Measurements from ENCODE around the gene HSPA5.
A peak's percentile ranks its signal among the peaks of the same experiment; 100 is the strongest.

HSPA5 gene

GRCh38 chr9:125189361-125190289 lies 51.5 kb downstream of the HSPA5 start, which contains the start of gene PPP6C:
PPP6C (minus strand) TSS chr9:125189803; CDS start chr9:125189718, 85 bp downstream.
- ChIA-PET POLR2A (interaction anchor here (0.5 to 3.7 kb wide), 6 partner anchors 11 to 328 kb away, joined by 3 to 22 read pairs (median 4); partner anchors contain the start of genes ARPC5L, HSPA5, RABEPK and RPL35), CTCF (interaction anchor here (0.6 kb wide), 2 partner anchors 10 to 65 kb away, joined by 3 read pairs; no protein-coding TSS in a partner anchor)
- H3K27ac ChIP-seq (ENCODE audit: extremely low read depth, low read depth, low read length) = peak within 1 kb of the TSS; percentile 70
- no peaks in the 10 kb centered on the region for H3K9me3 ChIP-seq (ENCODE audit: control insufficient read depth, insufficient read depth, low read depth, low read length)
- H3K4me3 ChIP-seq (ENCODE audit: low read depth, low read length) = peak within 1 kb of the TSS; percentile 98
- peaks cover 0 to 2% of the 10 kb centered on the region in 2 experiments; a peak in 2 of 3 replicates for H3K36me3 ChIP-seq (ENCODE audit: control insufficient read depth in 2 of 2, insufficient read depth in 1 of 2, low read length in 2 of 2)
- no peaks in the 10 kb centered on the region; the same call in 1 of the 2 replicates for H3K4me1 ChIP-seq (ENCODE audit: control insufficient read depth, insufficient read depth, low read length)
- TF ChIP-seq ZNF580 (tag by site-specific recombination; IDR thresholded peaks at IDR 0.05) (0 out of 2 replicates have a peak, but pooled peaks have one; percentile 21), ZNF76 (tag by site-specific recombination; IDR thresholded peaks at IDR 0.05; ENCODE audit: borderline replicate concordance, low read depth) (peak; percentile 90), HOXC10 (CRISPR knock-in tag; IDR thresholded peaks at IDR 0.05) (0 out of 2 replicates have a peak, but pooled peaks have one; percentile 40), ZNF610 (tag by site-specific recombination; IDR thresholded peaks at IDR 0.05; ENCODE audit: borderline replicate concordance) (0 out of 2 replicates have a peak, but pooled peaks have one; percentile 30), ZNF37A (tag by site-specific recombination; IDR thresholded peaks at IDR 0.05) (no peak), CTCF (tag by site-specific recombination; IDR thresholded peaks at IDR 0.05) (peak; percentile 92), SP3 (tag by site-specific recombination; IDR thresholded peaks at IDR 0.05) (peak; percentile 51; the same call in 1 of the 2 replicates), ZNF335 (tag by site-specific recombination; conservative IDR thresholded peaks at IDR 0.05) (peak; percentile 94), ZNF704 (tag by site-specific recombination; IDR thresholded peaks at IDR 0.05) (0 out of 2 replicates have a peak, but pooled peaks have one; percentile 20), ZNF324 (tag by site-specific recombination; IDR thresholded peaks at IDR 0.05) (peak; percentile 60; the same call in 1 of the 2 replicates), ZNF488 (tag by site-specific recombination; IDR thresholded peaks at IDR 0.05) (no peak), IKZF3 (tag by site-specific recombination; IDR thresholded peaks at IDR 0.05) (no peak), PATZ1 (tag by site-specific recombination; IDR thresholded peaks at IDR 0.05) (peak; percentile 80), KLF8 (tag by site-specific recombination; IDR thresholded peaks at IDR 0.05) (0 out of 2 replicates have a peak, but pooled peaks have one; percentile 11), INSM2 (tag by site-specific recombination; IDR thresholded peaks at IDR 0.05) (no peak), ZNF398 (tag by site-specific recombination; IDR thresholded peaks at IDR 0.05) (no peak), ZBTB8A (tag by site-specific recombination; IDR thresholded peaks at IDR 0.05) (peak; percentile 91), ZNF501 (tag by site-specific recombination; IDR thresholded peaks at IDR 0.05) (peak; percentile 44; the same call in 1 of the 2 replicates), ZFP37 (tag by site-specific recombination; IDR thresholded peaks at IDR 0.05) (no peak), PRDM4 (tag by site-specific recombination; IDR thresholded peaks at IDR 0.05) (no peak)

All from HEK293 (cell line).